ENCODE data around the gene ZBTB46. TPM values are rescaled to one million over a fixed set of nuclear protein-coding genes. Genes with fewer than 3 reads are reported as not detected.

The ZBTB46 gene
- polyA plus RNA-seq, 3 donors = 0.07 to 2.3 (median 0.37) TPM

DNA sequence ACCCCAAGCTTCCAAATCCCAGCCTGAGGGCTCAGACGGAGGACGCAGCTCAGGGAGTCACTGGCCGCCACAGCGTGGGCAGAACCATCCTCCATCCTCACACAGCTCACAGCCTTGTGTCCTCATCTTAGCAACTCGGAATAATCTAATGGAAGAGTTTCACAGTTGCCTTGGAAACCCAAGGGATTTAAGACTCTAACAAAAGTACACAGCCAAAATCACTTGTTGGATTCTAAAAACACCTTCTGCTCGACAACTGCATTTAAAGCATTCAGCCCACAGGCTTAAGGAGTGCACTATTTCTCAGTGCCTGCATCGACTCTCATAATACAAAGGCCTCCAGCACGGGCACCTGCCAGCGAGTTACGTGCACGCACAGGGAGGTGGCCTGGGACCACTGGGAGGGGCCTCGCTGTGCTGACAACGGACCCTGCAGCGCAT, 45.4 kb downstream of the ZBTB46 start:
- peaks cover 0 to 6% (median 2%) of the 10 kb centered on the region in 3 donors for H3K27me3 Mint-ChIP-seq (ENCODE audit: low read depth in 3 of 3)
- no peak overlapping the region for H3K4me3 Mint-ChIP-seq
- H4K20me1 ChIP-seq (ENCODE audit: insufficient read depth, low read length) = no peaks in the 10 kb centered on the region
- H3K27ac Mint-ChIP-seq = peak overlapping the region in 1 of 7 donors; percentile 68
- peaks cover 2% of the 10 kb centered on the region for H3K4me1 Mint-ChIP-seq
- TF ChIP-seq CTCF (IDR thresholded peaks at IDR 0.05) = no peak
- intact Hi-C loops (cut with micrococcal nuclease) = loop anchor here (2.0 to 5.0 kb wide), 3 partner anchors 79 to 187 kb away; partner anchors contain the start of gene TPD52L2 (in 1 of the 2)
- H3K36me3 Mint-ChIP-seq = no peaks in the 10 kb centered on the region
- H3K9ac ChIP-seq (ENCODE audit: insufficient read depth, low read length, poor library complexity, severe bottlenecking) = no peak overlapping the region
- H3K4me3 ChIP-seq (replicated peaks in 1 of 3; ENCODE audit: low read depth in 2 of 3, low read length in 3 of 3) = no peak overlapping the region
- DNase-seq = no peak
- no peak overlapping the region for H2AFZ ChIP-seq (ENCODE audit: insufficient read depth, low read depth, low read length, poor library complexity, severe bottlenecking)
- H3K36me3 ChIP-seq (replicated peaks in 1 of 2; ENCODE audit: control insufficient read depth in 1 of 2, insufficient read depth in 2 of 2, low read length in 2 of 2) = no peaks in the 10 kb centered on the region
- no peak overlapping the region for H3K27ac ChIP-seq (ENCODE audit: low read depth in 1 of 2, low read length in 2 of 2)
- no peaks in the 10 kb centered on the region for H3K79me2 ChIP-seq (ENCODE audit: insufficient read depth, low read length)
- H3K4me2 ChIP-seq (replicated peaks; ENCODE audit: extremely low read depth, low read length, poor library complexity, severe bottlenecking) = no peak overlapping the region
- no peaks in the 10 kb centered on the region for H3K9me3 Mint-ChIP-seq
- 90% methylated on average over 7 of the region's 14 CpGs for WGBS (ENCODE audit: insufficient coverage)
- H3K4me1 ChIP-seq (ENCODE audit: control insufficient read depth in 1 of 2, insufficient read depth in 2 of 2, low read length in 2 of 2) = peaks cover 0 to 6% of the 10 kb centered on the region in 2 donors
- no peaks in the 10 kb centered on the region for H3K9me3 ChIP-seq (replicated peaks in 1 of 2; ENCODE audit: control insufficient read depth in 1 of 2, insufficient read depth in 1 of 2, low read length in 2 of 2)
- no peaks in the 10 kb centered on the region for H3K27me3 ChIP-seq (ENCODE audit: control insufficient read depth in 2 of 2, insufficient read depth in 2 of 2, low read length in 2 of 2)

- DNase-seq = no peak
- Histone ChIP-seq H3K4me1 (ENCODE audit: control insufficient read depth in 1 of 2, insufficient read depth in 2 of 2, low read length in 2 of 2) (peaks cover 0 to 6% of the 10 kb centered on the region in 2 donors), H2AFZ (ENCODE audit: insufficient read depth, low read depth, low read length, poor library complexity, severe bottlenecking) (no peak overlapping the region), H3K27ac (ENCODE audit: low read depth in 1 of 2, low read length in 2 of 2) (no peak overlapping the region), H3K4me3 (replicated peaks in 1 of 3; ENCODE audit: low read depth in 2 of 3, low read length in 3 of 3) (no peak overlapping the region), H3K9me3 (replicated peaks in 1 of 2; ENCODE audit: control insufficient read depth in 1 of 2, insufficient read depth in 1 of 2, low read length in 2 of 2) (no peaks in the 10 kb centered on the region), H3K36me3 (replicated peaks in 1 of 2; ENCODE audit: control insufficient read depth in 1 of 2, insufficient read depth in 2 of 2, low read length in 2 of 2) (no peaks in the 10 kb centered on the region), H3K4me2 (replicated peaks; ENCODE audit: extremely low read depth, low read length, poor library complexity, severe bottlenecking) (no peak overlapping the region), H3K79me2 (ENCODE audit: insufficient read depth, low read length) (no peaks in the 10 kb centered on the region), H4K20me1 (ENCODE audit: insufficient read depth, low read length) (no peaks in the 10 kb centered on the region), H3K9ac (ENCODE audit: insufficient read depth, low read length, poor library complexity, severe bottlenecking) (no peak overlapping the region), H3K27me3 (ENCODE audit: control insufficient read depth in 2 of 2, insufficient read depth in 2 of 2, low read length in 2 of 2) (no peaks in the 10 kb centered on the region)
- intact Hi-C loops (cut with micrococcal nuclease) = no loop called here
- Mint-ChIP-seq H3K4me3 (no peak overlapping the region), H3K4me1 (peaks cover 2% of the 10 kb centered on the region), H3K27me3 (ENCODE audit: low read depth in 3 of 3) (peaks cover 0 to 6% (median 2%) of the 10 kb centered on the region in 3 donors), H3K36me3 (no peaks in the 10 kb centered on the region), H3K9me3 (no peaks in the 10 kb centered on the region), H3K27ac (no peak overlapping the region)
- no peak for TF ChIP-seq CTCF (IDR thresholded peaks at IDR 0.05)
- WGBS (ENCODE audit: insufficient coverage) = 92% methylated on average over 7 of the region's 16 CpGs
These were observed 47.1 kb downstream of the ZBTB46 start for GRCh38 chr20:63783970-63784369.
